GM19351 (cell line): ENCODE results near the gene STK11IP.

ENCODE experiments used
- ATAC-seq: cut with Tn5 transposase; IDR thresholded peaks from one replicate; pipeline ENCODE4 v1.9.1; 2021; ENCODE audit warnings: mild to moderate bottlenecking, moderate library complexity; ENCODE audit not compliant: unreplicated experiment

Gene STK11IP, protein sequence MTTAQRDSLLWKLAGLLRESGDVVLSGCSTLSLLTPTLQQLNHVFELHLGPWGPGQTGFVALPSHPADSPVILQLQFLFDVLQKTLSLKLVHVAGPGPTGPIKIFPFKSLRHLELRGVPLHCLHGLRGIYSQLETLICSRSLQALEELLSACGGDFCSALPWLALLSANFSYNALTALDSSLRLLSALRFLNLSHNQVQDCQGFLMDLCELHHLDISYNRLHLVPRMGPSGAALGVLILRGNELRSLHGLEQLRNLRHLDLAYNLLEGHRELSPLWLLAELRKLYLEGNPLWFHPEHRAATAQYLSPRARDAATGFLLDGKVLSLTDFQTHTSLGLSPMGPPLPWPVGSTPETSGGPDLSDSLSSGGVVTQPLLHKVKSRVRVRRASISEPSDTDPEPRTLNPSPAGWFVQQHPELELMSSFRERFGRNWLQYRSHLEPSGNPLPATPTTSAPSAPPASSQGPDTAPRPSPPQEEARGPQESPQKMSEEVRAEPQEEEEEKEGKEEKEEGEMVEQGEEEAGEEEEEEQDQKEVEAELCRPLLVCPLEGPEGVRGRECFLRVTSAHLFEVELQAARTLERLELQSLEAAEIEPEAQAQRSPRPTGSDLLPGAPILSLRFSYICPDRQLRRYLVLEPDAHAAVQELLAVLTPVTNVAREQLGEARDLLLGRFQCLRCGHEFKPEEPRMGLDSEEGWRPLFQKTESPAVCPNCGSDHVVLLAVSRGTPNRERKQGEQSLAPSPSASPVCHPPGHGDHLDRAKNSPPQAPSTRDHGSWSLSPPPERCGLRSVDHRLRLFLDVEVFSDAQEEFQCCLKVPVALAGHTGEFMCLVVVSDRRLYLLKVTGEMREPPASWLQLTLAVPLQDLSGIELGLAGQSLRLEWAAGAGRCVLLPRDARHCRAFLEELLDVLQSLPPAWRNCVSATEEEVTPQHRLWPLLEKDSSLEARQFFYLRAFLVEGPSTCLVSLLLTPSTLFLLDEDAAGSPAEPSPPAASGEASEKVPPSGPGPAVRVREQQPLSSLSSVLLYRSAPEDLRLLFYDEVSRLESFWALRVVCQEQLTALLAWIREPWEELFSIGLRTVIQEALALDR

DNA sequence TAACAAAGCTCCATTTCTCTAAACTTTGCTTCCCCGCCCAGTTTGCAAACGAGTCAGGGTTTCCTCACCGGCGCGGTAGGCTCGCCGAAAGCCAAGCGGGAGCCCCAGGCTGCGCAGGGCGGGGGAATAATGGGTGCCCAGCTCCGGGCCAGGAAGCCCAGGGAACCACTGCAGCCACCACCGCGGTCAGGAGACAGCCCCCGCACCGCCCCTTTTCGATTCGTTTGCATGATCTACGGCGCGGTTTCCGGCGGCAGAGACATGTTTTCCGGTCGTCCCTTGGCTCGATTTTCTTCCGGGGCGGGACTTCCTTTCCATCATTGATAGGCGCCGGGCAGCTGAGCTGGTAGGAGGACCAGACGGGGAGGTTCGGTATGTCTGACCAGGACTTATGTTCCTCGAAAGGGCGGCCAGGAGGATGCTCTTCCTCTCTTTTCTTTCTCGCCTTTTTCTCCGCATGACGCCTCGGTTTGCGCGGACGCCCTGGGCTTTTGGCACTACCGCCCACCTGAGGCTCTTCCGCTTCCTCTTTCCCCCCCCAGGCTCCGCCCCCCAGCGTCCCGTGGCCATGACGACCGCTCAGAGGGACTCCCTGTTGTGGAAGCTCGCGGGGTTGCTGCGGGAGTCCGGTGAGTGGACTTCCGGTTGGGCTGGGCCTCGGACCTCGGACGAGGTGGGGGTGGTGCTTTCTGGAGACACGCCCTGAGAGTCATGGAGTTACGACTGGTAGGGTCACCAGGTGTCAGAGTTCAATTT, at the start of gene STK11IP:
Gene STK11IP (plus strand): TSS at position 306 of the 756 bp plus-strand sequence. CDS start 263 bp downstream, at position 569.
- ATAC-seq: peak; percentile 88

DNA sequence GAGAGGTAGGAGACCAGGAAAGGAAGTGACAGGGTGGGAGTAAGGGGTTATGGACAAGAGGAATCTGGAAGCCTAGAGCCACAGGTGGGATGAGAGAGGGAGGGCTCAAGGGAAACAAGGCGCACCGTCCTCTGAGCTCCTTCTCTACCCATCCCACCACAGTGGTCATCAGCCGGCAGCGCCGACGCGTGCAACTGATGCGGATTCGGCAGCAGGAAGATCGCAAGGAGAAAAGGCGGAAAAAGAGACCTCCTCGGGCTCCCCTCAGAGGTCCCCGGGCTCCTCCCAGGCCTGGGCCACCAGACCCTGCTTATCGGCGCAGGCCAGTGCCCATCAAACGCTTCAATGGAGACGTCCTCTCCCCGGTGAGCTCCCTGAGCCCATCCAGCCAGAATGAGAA, 48.7 kb upstream of the STK11IP start:
- ATAC-seq: no peak

DNA sequence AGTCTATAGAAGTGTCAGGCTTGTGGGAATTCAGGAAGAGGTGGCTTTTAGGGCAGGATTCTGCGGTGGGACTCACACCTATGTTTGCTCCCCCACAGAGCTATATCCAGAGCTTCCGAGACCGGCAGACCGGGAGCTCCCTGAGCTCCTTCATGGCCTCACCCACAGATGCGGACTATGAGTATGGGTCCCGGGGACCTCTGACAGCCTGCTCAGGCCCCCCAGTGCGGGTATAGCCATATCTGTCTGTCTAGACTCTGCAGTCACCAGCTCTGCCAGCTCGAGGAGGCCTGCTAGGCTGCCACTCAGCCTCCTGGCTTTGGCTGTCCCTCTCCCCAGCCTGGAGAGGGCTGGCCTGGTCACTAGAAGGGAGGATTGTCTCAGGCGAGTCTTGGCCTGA, 48.0 kb upstream of the STK11IP start:
- no peak for ATAC-seq

DNA sequence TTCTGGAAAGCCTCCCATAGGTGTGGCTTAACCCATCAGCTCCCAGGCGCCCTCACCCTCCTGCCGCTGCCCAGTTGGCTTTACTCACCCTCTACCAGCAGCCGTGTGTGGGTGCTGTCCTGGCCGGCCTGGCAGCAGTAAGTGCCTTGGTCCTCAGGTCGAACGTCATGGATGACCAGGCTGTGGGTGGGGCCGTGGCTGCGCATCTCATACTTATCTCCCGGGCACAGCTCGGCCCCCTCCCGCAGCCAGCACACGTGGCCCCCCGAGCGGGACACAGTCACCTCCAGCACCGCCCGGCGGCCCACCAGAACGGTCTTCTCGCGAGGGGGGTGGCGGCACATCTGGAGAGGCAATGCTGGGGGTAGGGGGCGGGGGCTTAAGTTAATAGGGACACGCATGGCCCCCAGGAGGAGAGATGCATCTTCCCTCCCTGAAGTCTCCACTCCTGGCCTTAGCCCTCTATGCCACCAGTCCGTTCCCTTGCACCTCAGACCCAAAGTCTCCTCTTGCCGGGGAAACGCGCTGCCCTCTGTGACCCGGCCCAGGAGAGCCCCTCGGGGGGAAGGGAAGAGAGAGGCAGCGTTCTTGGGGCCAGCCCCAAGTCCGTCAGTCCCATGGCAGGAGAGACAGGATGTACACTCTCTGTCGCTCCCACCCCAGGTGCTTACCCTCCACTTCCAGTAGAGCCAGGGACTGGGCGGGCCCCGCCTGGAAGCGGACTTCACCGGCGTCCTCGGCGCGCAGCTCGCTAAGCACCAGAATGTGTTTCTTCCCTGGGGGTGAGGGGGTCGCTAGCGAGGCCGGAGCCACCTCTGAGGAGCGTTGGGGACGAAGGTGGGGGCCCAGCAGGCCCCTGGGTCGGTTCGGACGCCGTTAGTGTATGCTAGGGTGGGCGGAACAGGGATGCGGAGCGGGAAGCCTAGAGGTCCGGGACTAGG, 45.9 kb upstream of the STK11IP start:
- peak; percentile 7 for ATAC-seq

GRCh38 chr2:219552382-219553167, 45.1 kb upstream of the STK11IP start:
- peak; percentile 86 for ATAC-seq

GRCh38 chr2:219553168-219553417, 44.6 kb upstream of the STK11IP start:
- ATAC-seq: no peak

GRCh38 chr2:219553463-219553963, 44.1 kb upstream of the STK11IP start:
- no peak for ATAC-seq

GRCh38 chr2:219554350-219554749, 43.3 kb upstream of the STK11IP start:
- ATAC-seq: no peak

- no peak for ATAC-seq
These were observed 41.7 kb upstream of the STK11IP start for GRCh38 chr2:219555956-219556355.

DNA sequence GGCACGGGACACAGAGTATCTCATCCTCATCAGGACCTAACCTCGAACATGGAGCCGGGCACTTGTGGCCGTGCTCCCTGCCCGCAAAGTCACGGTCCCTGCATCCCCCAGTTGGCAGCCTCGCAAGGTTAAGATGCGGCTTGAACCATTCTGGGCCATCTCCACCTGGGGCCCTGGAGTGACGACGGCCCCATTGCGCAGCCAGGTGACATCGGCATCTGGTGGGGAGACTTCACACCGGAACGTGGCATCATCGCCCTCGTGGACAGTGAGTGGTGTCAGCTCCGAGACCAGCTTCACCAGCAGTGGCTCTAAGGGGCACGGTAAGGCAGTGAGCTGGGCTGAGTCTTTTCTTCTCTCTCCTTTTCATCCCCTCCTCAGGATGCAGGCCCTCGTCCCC, 41.2 kb upstream of the STK11IP start:
- ATAC-seq: no peak

GRCh38 chr2:219557320-219557719, 40.3 kb upstream of the STK11IP start:
- no peak for ATAC-seq

- ATAC-seq: no peak
These were observed 39.6 kb upstream of the STK11IP start for GRCh38 chr2:219557791-219558785.

GRCh38 chr2:219559156-219559915, 38.3 kb upstream of the STK11IP start:
- ATAC-seq: no peak

DNA sequence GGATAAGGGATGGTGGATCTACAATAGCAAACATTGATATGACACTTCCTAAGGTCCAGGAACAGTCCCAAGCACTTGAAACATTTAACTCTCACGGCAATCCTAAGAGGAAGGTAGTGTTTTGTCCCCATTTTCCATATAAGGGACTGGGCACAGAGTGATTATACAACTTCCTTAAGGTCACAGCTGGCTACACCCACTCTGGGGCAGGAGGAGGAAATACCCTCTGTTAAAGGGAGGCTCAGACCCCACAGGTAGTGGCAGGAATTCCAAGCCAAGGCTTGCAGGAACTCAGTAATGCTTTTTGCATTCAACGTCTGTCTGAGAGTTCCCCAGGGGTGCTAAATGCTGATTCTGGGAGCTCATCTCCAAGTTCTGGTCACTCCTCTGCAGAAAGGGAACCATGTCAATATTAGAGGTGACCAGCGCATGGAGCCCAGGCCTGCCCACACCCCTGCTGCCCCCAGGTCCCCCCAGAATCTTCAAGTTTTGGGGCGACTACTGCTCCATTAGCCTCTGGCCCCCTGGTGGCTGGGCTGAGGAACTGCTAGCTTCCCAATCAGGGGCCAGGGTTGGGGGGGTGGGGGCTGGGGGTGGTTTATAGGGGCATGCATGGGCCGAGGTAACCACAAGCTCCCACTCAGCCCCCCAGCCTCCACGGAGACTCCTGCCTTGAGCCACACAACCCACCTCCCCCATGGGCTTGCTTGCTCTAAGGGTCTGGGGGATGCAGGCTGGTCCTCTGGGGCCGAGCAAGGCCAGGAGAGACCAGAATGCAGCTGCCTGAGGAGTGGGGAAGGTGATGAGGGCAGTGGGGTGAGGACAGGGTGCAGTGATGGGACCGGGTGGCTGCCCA, 37.4 kb upstream of the STK11IP start:
- peak; percentile 62 for ATAC-seq

DNA sequence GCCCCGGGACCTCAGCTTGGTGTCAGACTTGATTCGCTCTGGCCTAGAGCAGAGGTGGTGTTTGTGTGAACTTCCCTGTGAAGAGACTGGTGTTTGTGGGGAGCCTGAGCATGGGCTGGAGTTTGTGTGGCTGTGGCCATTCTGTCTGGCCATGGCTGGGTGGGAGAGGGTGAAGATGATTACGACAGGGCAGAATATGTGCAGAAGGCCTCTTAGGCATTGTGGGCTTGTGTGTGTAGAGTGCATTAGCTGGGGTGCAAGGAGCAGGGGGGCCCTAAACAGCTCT, 36.8 kb upstream of the STK11IP start:
- no peak for ATAC-seq
